ENCODE measurements around the gene STX10.
"Not testable (repeated sequence)": the region's sequence is repeated elsewhere in the genome, so short reads cannot be mapped to it uniquely, and the experiment has no call there.

STX10 gene

GRCh38 chr19:13154241-13154778, 4.1 kb upstream of the STX10 start:
- no peaks in the 10 kb centered on the region for H3K27me3 Mint-ChIP-seq
- peaks cover 46% of the 10 kb centered on the region for H3K4me1 Mint-ChIP-seq
- ATAC-seq, result no peak
- peak overlapping the region; percentile 93 to 97 for H3K4me3 Mint-ChIP-seq
- H3K27ac Mint-ChIP-seq, result peak overlapping the region; percentile 96 to 97
- DNase-seq, result peak; percentile 46 to 78
- no peaks in the 10 kb centered on the region for H3K9me3 Mint-ChIP-seq

DNA sequence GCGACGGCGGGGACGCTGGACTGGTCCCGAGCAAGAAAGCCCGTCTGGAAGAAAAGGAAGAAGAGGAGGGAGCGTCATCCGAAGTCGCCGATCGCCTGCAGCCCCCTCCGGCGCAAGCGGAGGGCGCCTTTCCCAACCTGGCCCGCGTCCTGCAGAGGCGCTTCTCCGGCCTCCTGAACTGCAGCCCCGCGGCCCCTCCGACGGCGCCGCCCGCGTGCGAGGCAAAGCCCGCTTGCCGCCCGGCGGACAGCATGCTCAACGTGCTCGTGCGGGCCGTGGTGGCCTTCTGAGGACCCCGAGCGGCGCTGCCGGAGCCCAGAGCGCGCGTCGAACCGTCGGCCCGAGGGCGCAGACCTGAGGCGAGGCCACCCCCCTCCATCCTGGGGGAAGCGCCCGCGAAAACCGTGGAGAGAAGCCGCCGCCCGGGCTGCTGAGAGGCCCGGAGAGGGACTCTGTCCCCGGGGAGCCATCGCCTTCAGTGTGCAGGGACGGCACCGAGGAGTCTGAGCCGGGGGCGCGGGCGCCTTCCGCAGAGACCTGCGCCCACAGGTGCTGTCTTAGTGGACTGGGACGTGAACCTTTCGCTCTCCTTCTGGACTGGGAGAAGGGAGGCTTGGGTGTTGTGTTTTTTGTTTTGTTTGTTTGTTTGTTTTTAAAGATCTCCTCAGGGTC, 3.5 kb upstream of the STX10 start:
- DNase-seq, result peak; percentile 31 to 40
- Mint-ChIP-seq H3K9me3 (no peaks in the 10 kb centered on the region), H3K27me3 (no peaks in the 10 kb centered on the region), H3K4me3 (peak overlapping the region; percentile 93 to 97), H3K4me1 (peaks cover 47% of the 10 kb centered on the region), H3K27ac (peak overlapping the region; percentile 97 to 100)
- no peak for ATAC-seq

DNA sequence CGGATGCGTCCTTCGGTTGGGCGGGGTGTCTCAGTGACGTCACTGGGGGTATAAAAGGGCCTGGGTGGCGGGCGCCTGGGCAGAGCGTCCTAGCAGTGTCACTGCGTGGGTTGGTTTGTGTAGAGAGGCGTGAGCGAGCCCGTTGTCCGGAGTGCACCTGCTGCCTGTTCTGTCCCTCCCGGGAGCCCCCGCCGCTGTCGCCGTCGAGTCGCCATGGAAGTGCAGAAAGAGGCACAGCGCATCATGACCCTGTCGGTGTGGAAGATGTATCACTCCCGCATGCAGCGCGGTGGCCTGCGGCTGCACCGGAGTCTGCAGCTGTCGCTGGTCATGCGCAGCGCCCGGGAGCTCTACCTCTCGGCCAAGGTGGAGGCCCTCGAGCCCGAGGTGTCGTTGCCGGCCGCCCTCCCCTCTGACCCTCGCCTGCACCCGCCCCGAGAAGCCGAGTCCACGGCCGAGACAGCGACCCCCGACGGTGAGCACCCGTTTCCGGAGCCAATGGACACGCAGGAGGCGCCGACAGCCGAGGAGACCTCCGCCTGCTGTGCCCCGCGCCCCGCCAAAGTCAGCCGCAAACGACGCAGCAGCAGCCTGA, 2.9 kb upstream of the STX10 start:
- Mint-ChIP-seq H3K27me3 (no peaks in the 10 kb centered on the region), H3K4me3 (peak overlapping the region; percentile 93 to 97), H3K9me3 (no peaks in the 10 kb centered on the region), H3K4me1 (peaks cover 46% of the 10 kb centered on the region), H3K27ac (peak overlapping the region; percentile 97 to 100)
- peak; percentile 98 to 99 for DNase-seq
- ATAC-seq, result peak; percentile 26

GRCh38 chr19:13152356-13152973, 2.3 kb upstream of the STX10 start:
- H3K27me3 Mint-ChIP-seq, result no peaks in the 10 kb centered on the region
- H3K4me1 Mint-ChIP-seq, result peaks cover 40% of the 10 kb centered on the region
- no peaks in the 10 kb centered on the region for H3K9me3 Mint-ChIP-seq
- no peak for DNase-seq
- ATAC-seq, result peak; percentile 35
- peak overlapping the region; percentile 97 to 100 for H3K27ac Mint-ChIP-seq
- peak overlapping the region; percentile 93 to 97 for H3K4me3 Mint-ChIP-seq

DNA sequence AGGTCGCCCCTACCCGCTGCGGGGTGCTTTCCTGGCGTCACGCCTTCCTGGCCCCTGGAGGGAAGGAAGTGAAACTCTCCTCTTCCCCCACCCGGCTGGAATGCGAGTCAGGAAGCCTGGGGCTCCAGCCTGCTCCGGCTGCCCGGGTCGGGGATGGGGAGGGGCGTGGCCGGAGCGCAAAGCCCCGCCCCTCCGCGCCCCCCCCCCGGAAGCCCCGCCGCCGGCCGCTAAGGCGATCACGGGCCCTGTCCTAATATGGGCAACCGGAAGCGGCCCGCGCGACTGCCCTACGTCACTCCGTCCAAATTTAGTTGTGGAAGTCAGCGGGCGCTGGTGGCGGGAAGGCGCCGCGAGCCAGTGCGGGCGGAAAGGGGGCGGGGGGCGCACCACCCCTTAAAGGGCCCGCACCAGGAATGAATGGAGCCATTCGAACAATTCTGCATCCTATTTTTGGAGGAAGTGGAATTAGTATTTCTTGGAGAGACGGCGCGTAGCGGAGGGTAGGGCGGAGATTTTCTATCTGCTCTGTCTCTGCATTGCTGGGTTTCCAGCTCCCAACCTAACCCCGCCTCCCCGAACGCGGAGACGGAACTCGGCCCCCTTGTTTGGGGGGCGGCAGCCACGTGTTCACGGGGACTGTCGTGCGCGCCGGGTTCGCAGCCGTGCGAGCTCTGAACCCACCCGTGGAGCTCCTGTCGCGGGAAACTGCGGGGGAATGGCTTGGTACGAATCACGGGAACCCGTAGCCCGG, 1.6 kb upstream of the STX10 start:
- no peaks in the 10 kb centered on the region for H3K9me3 Mint-ChIP-seq
- ATAC-seq (peak; percentile 51), DNase-seq (peak; percentile 94 to 96)
- no peaks in the 10 kb centered on the region for H3K27me3 Mint-ChIP-seq
- H3K4me3 Mint-ChIP-seq, result peak overlapping the region; percentile 93 to 97
- H3K27ac Mint-ChIP-seq, result peak overlapping the region; percentile 97 to 100
- H3K4me1 Mint-ChIP-seq, result peaks cover 40% of the 10 kb centered on the region

DNA sequence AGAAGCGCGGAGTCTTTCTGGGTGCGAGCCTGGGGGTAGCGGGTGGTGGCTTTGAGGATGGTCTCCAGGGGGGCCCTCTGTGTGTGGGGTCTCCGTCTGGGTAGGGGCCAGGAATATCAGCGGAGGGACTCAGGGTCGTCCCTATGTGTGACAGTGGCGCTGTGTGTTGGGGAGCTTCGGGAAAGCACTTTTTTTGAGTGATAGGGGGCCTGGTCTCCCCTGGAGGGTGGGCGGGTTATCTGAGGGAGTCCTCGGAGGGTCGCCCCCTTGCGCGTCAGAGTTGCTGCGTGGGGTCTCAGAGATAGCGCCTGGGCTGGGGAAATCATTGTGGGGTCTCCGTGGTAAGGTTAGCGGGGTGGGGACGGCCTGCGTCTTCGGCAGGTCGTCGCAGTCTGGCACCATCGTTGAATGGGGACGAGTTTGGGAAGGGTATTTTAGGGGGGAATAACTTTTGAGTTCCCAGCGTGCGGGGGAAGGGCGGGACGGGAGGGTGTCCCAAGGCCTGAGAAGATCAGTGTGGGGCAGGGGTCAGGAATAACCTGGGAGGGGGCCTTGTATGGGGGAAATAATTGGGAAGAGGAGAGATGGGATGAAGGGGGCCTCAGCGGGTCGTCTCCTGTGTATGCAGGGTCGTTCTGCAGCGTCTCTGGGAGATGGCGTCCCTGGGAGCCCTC, 893 bp upstream of the STX10 start:
- ATAC-seq (no peak), DNase-seq (peak; percentile 33 to 48)
- peak overlapping the region; percentile 93 to 97 for H3K4me3 Mint-ChIP-seq
- H3K9me3 Mint-ChIP-seq, result no peaks in the 10 kb centered on the region
- H3K4me1 Mint-ChIP-seq, result peaks cover 37% of the 10 kb centered on the region
- H3K27me3 Mint-ChIP-seq, result no peaks in the 10 kb centered on the region
- peak overlapping the region; percentile 93 to 100 for H3K27ac Mint-ChIP-seq

- H3K4me3 Mint-ChIP-seq, result peak overlapping the region; percentile 93 to 97
- H3K27me3 Mint-ChIP-seq, result no peaks in the 10 kb centered on the region
- peak in 1 of 2 donors; percentile 58 for DNase-seq
- peaks cover 32% of the 10 kb centered on the region for H3K4me1 Mint-ChIP-seq
- peak overlapping the region; percentile 93 to 100 for H3K27ac Mint-ChIP-seq
- no peaks in the 10 kb centered on the region for H3K9me3 Mint-ChIP-seq
- peak; percentile 11 for ATAC-seq
These were observed 468 bp downstream of the STX10 start for GRCh38 chr19:13149628-13150186.

DNA sequence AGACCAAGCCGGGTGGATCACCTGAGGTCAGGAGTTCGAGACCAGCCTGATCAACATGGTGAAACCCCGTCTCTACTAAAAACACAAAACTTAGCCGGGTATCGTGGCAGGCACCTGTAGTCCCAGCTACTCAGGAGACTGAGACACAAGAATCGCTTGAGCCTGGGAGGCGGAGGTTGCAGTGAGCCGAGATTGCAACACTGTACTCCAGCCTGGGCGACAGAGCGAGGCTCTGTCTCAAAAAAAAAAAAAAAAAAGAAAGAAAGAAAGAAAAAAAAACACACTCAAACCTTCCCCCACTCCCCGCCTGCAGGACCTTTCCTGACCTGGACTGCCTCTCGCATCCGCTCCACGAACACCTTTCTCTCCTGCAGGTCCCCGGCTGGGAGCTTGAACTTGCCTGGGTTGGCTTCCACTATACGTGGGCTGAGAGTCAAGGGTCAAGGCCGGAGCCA, 975 bp downstream of the STX10 start:
- ATAC-seq, H3K27me3 Mint-ChIP-seq, DNase-seq, H3K27ac Mint-ChIP-seq, H3K9me3 Mint-ChIP-seq: not testable (repeated sequence)
- H3K4me1 Mint-ChIP-seq, result peaks cover 32% of the 10 kb centered on the region
- H3K4me3 Mint-ChIP-seq, result peak overlapping the region; percentile 93 to 97

GRCh38 chr19:13146763-13147563, 3.2 kb downstream of the STX10 start:
- H3K4me1 Mint-ChIP-seq, result peaks cover 26% of the 10 kb centered on the region

DNA sequence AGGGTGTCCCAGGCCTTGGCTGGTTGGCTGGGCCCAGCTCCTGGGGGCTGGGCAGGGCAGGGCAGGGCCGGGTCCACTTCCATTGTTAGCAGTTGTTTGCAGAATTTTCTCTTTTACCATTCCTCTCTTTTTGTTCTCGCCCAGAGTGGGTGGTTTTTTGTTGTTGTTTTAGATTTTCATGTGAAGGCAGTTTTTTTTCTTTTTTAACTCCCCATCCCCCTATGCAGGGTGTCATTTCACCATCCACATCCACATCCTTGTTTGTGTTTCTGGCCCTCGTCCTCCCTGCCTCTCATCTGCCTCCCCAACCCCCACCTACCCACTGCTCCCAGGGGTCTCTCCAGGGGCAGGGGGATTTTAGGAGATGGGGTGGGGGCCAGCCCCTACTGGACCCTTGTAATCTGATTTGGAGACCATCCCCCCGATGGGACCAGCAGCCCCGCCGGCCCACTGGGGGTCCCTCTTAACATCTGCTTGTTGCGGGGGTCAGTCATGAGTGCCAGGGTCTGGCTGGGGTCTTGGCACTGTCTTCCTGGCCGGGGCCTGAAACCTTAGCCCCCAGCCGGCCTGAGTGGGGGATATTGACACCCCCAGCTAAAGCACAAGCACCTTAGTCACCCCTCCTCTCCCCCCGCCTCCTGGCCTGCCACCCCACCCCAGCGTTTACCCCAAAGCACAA, 10.4 kb downstream of the STX10 start:
- Mint-ChIP-seq H3K9me3 (no peaks in the 10 kb centered on the region), H3K27ac (no peak overlapping the region), H3K4me1 (no peaks in the 10 kb centered on the region), H3K27me3 (no peaks in the 10 kb centered on the region), H3K4me3 (no peak overlapping the region)
- DNase-seq (no peak), ATAC-seq (no peak)

More at GRCh38 chr19:13146763-13147563, 3.2 kb downstream of the STX10 start:
- no peaks in the 10 kb centered on the region for H3K27me3 Mint-ChIP-seq
- no peak overlapping the region for H3K27ac Mint-ChIP-seq
- no peak for ATAC-seq
- DNase-seq, result no peak
- H3K9me3 Mint-ChIP-seq, result no peaks in the 10 kb centered on the region
- H3K4me3 Mint-ChIP-seq, result no peak overlapping the region

DNA sequence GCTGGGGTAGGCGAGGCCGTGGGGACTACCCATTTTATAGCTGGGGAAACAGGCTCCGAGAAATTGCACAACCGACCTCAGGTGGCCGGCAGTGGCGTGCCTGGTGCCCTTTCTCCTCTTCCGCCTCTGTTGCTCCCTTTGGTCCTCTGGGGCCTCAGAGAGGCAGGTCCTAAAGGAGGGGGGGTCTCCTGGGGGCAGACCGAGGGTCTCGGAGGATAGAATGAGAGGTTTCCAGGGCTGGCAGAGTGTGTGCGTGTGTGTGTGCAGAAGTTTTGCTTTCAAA, 11.3 kb downstream of the STX10 start:
- DNase-seq, result no peak
- H3K27me3 Mint-ChIP-seq, result no peaks in the 10 kb centered on the region
- H3K27ac Mint-ChIP-seq, result no peak overlapping the region
- H3K4me3 Mint-ChIP-seq, result no peak overlapping the region
- no peaks in the 10 kb centered on the region for H3K9me3 Mint-ChIP-seq
- no peak for ATAC-seq
- no peaks in the 10 kb centered on the region for H3K4me1 Mint-ChIP-seq

GRCh38 chr19:13138171-13138915, 11.8 kb downstream of the STX10 start:
- H3K4me1 Mint-ChIP-seq, result peaks cover 4% of the 10 kb centered on the region
- H3K4me3 Mint-ChIP-seq, result no peak overlapping the region
- DNase-seq (no peak), ATAC-seq (no peak)
- peak overlapping the region in 1 of 2 donors; percentile 94 for H3K27ac Mint-ChIP-seq
- no peaks in the 10 kb centered on the region for H3K9me3 Mint-ChIP-seq
- no peaks in the 10 kb centered on the region for H3K27me3 Mint-ChIP-seq

DNA sequence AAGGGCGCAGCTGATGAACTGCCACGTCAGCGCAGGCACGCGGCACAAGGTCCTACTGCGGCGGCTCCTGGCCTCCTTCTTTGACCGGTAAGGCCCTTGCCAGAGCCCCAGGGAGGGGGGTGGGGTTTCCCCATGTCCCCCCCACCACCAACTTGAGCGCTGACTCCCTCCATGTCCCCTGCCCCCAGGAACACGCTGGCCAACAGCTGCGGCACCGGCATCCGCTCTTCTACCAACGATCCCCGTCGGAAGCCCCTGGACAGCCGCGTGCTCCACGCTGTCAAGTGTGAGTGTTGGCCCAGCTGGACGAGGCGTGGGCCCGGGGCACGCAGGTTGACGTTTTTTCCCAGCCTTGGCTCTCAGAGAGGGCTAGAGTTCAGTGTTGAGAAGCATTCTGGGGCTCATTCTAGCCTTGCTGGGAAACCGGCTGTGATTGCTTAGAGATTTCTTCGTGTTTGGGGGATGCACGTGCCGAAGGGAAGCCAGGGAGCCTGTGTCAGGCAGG, 12.8 kb downstream of the STX10 start:
- Mint-ChIP-seq H3K4me1 (peaks cover 14% of the 10 kb centered on the region), H3K27ac (no peak overlapping the region), H3K4me3 (no peak overlapping the region), H3K9me3 (no peaks in the 10 kb centered on the region), H3K27me3 (no peaks in the 10 kb centered on the region)
- DNase-seq (no peak), ATAC-seq (no peak)

Data from stimulated activated naive CD8-positive, alpha-beta T cell treated with anti-CD3 and anti-CD28 coated beads, Interleukin-15, amount 100 ng/mL, for 72 hours (primary cell).